Mucosa of rectum (tissue), 2 donors: ENCODE results near the gene SLC30A9.

Source experiments
- H3K27ac ChIP-seq, 2 donors: one replicate each; pipeline ENCODE4 v1.7.0; 2013; ENCODE audit warnings: inconsistent platforms in 2 of 2, low read depth in 2 of 2, low read length in 2 of 2
- H3K27me3 ChIP-seq, 2 donors: one replicate each; pipeline ENCODE4 v1.7.0; 2013; ENCODE audit warnings: low read length in 2 of 2; ENCODE audit not compliant: control insufficient read depth in 2 of 2, insufficient read depth in 2 of 2
- H3K36me3 ChIP-seq, 2 donors: one replicate each; pipeline ENCODE4 v1.7.0; 2013; ENCODE audit warnings: low read length in 2 of 2; ENCODE audit not compliant: control insufficient read depth in 2 of 2, insufficient read depth in 2 of 2
- H3K4me1 ChIP-seq, 2 donors: one replicate each; pipeline ENCODE4 v1.7.0; 2013; ENCODE audit warnings: low read length in 2 of 2, mild to moderate bottlenecking in 1 of 2; ENCODE audit not compliant: control insufficient read depth in 2 of 2, insufficient read depth in 2 of 2
- H3K4me3 ChIP-seq, 2 donors: one replicate each; pipeline ENCODE4 v1.7.0; 2013; ENCODE audit warnings: low read length in 2 of 2
- H3K9ac ChIP-seq, 2 donors: one replicate each; pipeline ENCODE4 v1.7.0; 2013; ENCODE audit warnings: low read length in 2 of 2, low read depth in 1 of 2, mild to moderate bottlenecking in 1 of 2
- H3K9me3 ChIP-seq, 2 donors: one replicate each; pipeline ENCODE4 v1.7.0; 2013; ENCODE audit warnings: low read length in 2 of 2; ENCODE audit not compliant: control insufficient read depth in 2 of 2
- donor health status: healthy.
- donor health status: Normal muscosa, but diverticular disease.

The SLC30A9 gene

DNA sequence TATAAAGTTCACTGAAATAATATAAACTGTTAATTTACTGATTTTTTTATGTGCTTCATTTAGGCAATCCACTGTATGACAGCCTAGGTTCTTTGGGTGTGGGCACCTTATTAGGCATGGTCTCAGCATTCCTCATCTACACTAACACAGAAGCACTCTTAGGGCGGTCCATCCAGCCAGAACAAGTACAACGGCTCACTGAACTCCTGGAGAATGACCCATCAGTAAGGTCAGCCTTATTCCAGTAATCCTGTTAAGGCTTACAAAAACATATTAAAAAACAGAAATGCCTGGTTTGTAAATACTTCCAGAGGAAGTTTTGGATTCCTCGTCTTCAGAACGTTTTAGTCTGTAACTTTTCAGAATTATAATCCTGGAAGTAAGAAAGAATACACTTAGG is 80.1 kb downstream of the SLC30A9 start:
- Histone ChIP-seq H3K9ac (no peak overlapping the region), H3K4me3 (no peak overlapping the region), H3K36me3 (peaks cover 14 to 16% of the 10 kb centered on the region in 2 donors), H3K27ac (no peak overlapping the region), H3K4me1 (no peaks in the 10 kb centered on the region), H3K27me3 (no peaks in the 10 kb centered on the region), H3K9me3 (no peaks in the 10 kb centered on the region)

DNA sequence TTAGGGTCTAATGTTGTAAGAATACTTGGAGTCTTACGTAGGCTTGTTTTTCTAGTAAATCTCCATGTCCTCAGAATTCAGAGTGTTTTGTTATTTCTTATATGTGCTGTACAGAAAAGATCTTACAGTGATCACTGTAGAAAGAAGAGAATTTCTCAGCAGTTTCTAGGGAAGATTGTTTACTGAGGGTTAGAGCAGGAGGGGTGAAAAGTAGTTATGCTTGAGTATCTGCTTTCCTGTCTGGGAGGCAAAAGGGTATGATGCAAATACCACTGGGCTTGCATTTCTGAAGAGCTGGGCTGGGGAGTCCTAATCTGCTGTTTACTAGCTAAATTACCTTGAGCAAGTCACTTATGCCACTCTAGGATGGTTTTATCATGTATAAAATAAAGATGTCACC is 84.0 kb downstream of the SLC30A9 start:
- H3K27ac ChIP-seq, result no peak overlapping the region
- H3K4me1 ChIP-seq, result no peaks in the 10 kb centered on the region
- H3K27me3 ChIP-seq, result no peaks in the 10 kb centered on the region
- H3K36me3 ChIP-seq, result peaks cover 6 to 16% of the 10 kb centered on the region in 2 donors
- H3K4me3 ChIP-seq, result no peak overlapping the region
- H3K9ac ChIP-seq, result no peak overlapping the region
- no peaks in the 10 kb centered on the region for H3K9me3 ChIP-seq

DNA sequence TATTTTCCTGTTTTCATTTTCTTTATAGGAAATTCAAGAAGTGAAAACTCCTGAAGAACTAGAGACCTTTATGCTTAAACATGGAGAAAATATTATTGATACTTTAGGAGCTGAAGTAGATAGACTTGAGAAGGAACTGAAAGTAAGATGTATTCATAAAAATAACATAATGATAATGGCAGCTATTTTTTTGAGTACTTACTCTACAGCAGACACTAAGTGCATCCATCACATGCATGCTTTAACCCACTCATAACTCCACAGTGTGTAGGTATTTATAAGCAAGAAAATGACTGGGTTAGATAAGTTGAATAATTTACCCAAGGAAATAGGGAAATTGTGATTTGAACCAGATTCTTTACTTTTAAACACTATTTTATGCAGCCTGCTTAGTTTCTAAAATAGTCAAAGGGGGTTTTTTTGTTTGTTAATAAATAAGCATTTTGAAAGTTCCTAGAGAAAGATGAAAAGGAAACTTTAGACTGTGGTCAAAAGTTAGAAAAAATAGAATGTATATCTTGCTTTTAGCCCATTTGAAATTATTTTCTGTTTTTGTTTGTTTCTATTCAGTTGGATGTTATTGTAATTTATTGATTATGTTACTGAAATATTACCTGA is 88.0 kb downstream of the SLC30A9 start:
- no peaks in the 10 kb centered on the region for H3K9me3 ChIP-seq
- H3K4me1 ChIP-seq, result no peaks in the 10 kb centered on the region
- H3K9ac ChIP-seq, result no peak overlapping the region
- no peak overlapping the region for H3K27ac ChIP-seq
- peaks cover 11% of the 10 kb centered on the region in 2 donors for H3K36me3 ChIP-seq
- H3K4me3 ChIP-seq, result no peak overlapping the region
- H3K27me3 ChIP-seq, result no peaks in the 10 kb centered on the region

DNA sequence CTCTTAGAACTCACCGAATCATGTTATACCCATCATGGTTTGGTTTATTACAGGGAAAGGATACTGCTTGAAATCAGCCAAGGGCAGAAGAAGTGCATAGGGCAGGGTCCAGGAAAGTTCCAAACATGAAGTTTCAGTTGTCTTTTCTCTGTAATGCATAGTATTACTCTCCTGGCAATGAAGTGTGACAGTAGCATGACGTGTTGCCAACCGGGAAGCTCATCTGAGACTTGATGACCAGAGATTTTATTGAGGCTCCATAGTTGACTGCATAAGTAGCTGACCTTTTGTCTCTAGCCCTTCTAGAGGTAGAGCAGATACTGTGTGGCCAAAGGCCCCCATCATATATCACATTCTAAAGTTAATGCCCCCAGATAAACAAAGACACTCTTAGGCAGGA is 90.0 kb downstream of the SLC30A9 start:
- no peak overlapping the region for H3K9ac ChIP-seq
- no peaks in the 10 kb centered on the region for H3K27me3 ChIP-seq
- H3K4me3 ChIP-seq, result no peak overlapping the region
- peaks cover 11 to 14% of the 10 kb centered on the region in 2 donors for H3K36me3 ChIP-seq
- no peak overlapping the region for H3K27ac ChIP-seq
- H3K9me3 ChIP-seq, result no peaks in the 10 kb centered on the region
- H3K4me1 ChIP-seq, result no peaks in the 10 kb centered on the region

DNA sequence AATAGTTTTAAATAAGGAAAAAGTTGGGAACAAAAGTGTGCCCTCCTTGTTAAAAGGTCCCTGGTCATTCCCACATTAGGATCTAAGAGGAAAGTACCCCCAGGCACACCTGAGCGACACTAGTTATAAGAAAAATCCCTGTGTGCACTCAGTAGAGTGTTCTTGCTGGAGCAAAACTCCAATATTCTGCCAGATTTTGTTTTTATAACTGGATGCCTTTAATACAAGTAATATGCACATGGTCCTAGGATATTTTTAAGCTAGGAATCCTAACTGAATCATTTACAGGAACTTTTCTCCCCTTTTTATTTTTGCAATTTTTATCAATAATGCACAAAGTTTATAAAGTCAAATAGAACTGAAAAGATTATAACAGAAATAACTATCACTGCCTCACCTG is 93.5 kb downstream of the SLC30A9 start:
- peaks cover 11 to 15% of the 10 kb centered on the region in 2 donors for H3K36me3 ChIP-seq
- H3K27me3 ChIP-seq, result no peaks in the 10 kb centered on the region
- H3K27ac ChIP-seq, result no peak overlapping the region
- no peaks in the 10 kb centered on the region for H3K9me3 ChIP-seq
- H3K4me3 ChIP-seq, result no peak overlapping the region
- no peak overlapping the region for H3K9ac ChIP-seq
- no peaks in the 10 kb centered on the region for H3K4me1 ChIP-seq

DNA sequence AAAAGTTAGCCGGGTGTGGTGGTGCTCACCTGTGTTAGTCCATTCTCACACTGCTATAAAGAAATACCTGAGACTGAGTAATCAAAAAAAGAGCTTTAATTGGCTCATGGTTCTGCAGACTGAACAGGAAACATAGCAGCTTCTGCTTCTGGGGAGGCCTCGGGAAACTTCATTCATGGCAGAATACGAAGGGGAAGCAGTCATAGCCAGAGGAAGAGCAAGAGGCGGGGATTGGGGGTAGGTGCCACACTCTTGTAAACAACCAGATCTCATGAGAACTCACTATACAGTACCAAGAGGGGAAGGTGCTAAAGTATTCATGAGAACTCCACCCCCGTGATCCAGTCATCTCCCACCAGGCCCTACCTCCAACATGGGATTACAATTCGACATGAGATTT is 98.1 kb downstream of the SLC30A9 start:
- no peak overlapping the region for H3K9ac ChIP-seq
- H3K4me1 ChIP-seq, result no peaks in the 10 kb centered on the region
- H3K27ac ChIP-seq, result no peak overlapping the region
- no peaks in the 10 kb centered on the region for H3K27me3 ChIP-seq
- no peak overlapping the region for H3K4me3 ChIP-seq
- H3K9me3 ChIP-seq, result no peaks in the 10 kb centered on the region
- peaks cover 0 to 15% of the 10 kb centered on the region in 2 donors for H3K36me3 ChIP-seq

DNA sequence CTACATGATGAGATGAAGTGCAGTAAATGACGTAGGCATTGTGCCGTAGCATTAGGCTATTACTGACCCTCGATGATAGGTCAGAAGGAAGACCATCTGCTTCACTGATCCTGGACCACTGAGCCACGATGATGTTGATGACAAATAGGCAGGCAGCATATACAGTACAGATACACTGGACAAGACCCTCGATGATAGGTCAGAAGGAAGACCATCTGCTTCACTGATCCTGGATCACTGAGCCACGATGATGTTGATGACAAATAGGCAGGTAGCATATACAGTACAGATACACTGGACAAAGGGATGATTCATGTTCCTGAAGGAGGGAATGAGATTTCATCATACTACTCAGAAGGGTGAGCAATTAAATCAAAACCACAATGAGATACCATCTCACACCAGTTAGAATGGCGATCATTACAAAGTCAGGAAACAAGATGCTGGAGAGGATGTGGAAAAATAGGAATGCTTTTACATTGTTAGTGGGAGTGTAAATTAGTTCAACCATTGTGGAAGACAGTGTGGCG is 111.2 kb downstream of the SLC30A9 start:
- H3K4me1 ChIP-seq, result no peaks in the 10 kb centered on the region
- no peaks in the 10 kb centered on the region for H3K9me3 ChIP-seq
- H3K36me3 ChIP-seq, result no peaks in the 10 kb centered on the region
- no peak overlapping the region for H3K27ac ChIP-seq
- H3K9ac ChIP-seq, result no peak overlapping the region
- H3K4me3 ChIP-seq, result no peak overlapping the region
- no peaks in the 10 kb centered on the region for H3K27me3 ChIP-seq

DNA sequence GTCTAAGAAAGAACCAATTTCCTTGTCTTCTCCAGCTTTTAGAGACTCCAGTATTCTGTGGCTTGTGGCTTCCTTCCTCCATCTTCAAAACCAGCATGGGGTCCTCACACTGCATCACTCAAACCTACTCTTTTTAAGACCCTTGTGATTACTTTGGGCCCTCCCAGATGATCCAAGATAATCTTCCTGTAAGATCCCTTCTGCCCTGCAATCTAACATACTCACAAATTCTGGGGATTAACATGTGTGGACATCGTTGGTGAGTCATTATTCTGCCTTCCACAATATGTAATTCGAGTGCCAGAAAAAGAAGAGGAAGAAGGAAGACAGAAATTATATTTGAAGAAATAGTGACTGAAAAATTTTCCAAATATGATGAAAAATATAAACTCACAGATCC is 114.2 kb downstream of the SLC30A9 start:
- Histone ChIP-seq H3K36me3 (no peaks in the 10 kb centered on the region), H3K4me3 (no peak overlapping the region), H3K27ac (no peak overlapping the region), H3K4me1 (no peaks in the 10 kb centered on the region), H3K9me3 (no peaks in the 10 kb centered on the region), H3K9ac (no peak overlapping the region), H3K27me3 (no peaks in the 10 kb centered on the region)

DNA sequence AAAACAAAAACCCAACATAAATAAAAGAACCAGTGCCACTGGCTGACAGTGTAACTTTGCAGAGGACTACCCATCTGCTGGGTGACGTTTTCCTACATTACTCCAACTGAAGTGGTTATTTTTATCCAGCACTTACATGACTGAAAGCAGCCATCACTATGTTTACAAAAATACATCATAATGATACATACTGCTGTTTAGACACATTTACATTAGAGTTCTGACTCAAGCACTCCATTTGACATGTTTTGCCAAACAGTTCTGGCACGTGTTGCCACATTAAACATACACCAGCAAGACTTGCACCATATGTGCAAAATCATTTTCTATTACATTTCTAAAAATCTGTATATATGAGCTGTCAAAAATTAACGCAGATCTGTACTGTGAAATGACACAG is 122.5 kb downstream of the SLC30A9 start:
- Histone ChIP-seq H3K9ac (no peak overlapping the region), H3K27me3 (no peaks in the 10 kb centered on the region), H3K9me3 (no peaks in the 10 kb centered on the region), H3K36me3 (no peaks in the 10 kb centered on the region), H3K4me1 (no peaks in the 10 kb centered on the region), H3K27ac (no peak overlapping the region), H3K4me3 (no peak overlapping the region)

DNA sequence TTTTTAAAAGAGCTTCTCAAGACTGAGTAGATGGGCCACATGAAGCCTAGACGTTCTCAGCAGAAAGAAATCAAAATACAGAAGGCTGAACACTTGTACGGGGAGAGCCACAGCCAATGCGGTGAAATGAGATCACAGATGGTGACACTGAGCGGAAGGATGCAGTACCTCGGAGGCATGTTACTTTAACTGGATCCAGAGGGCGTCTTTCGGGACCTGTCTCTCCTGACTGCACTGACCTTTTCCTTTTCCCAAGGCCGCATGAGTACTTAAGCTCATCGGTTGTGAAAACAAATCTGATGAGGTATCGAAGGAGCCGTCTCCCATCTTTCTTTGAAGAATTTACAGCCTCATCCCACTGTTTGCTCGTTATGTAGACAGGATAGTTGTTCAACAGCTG is 129.6 kb downstream of the SLC30A9 start:
- Histone ChIP-seq H3K9ac (no peak overlapping the region), H3K4me3 (no peak overlapping the region), H3K27me3 (no peaks in the 10 kb centered on the region), H3K9me3 (no peaks in the 10 kb centered on the region), H3K36me3 (no peaks in the 10 kb centered on the region), H3K27ac (no peak overlapping the region), H3K4me1 (no peaks in the 10 kb centered on the region)
